Cardiac muscle cell (in vitro differentiated cells and primary cell): ENCODE measurements around the gene CUEDC1. TPM values are rescaled to one million over a fixed set of nuclear protein-coding genes. Genes with fewer than 3 reads are reported as not detected.

Experiments used
- DNase-seq, 2 donors: peaks; one replicate each; pipeline versions ENCODE4 v3.0.0 to v3.0.0-alpha.2; 2010 to 2017; ENCODE audit warnings: low read depth in 1 of 2, low spot score in 1 of 2
- H3K27ac ChIP-seq: fragments of 200-600 bp; sonication (generic); 2 replicates; pipeline ENCODE4 v1.5.1; 2016
- H3K27me3 ChIP-seq: fragments of 200-600 bp; sonication (generic); 2 replicates; pipeline ENCODE4 v1.6.0; 2016; ENCODE audit warnings: control low read depth
- H3K36me3 ChIP-seq: fragments of 200-600 bp; sonication (generic); 2 replicates; pipeline ENCODE4 v1.5.1; 2016; ENCODE audit warnings: control low read depth
- H3K4me1 ChIP-seq: fragments of 200-600 bp; sonication (generic); 2 replicates; pipeline ENCODE4 v1.8.1; 2017; ENCODE audit warnings: low read depth, mild to moderate bottlenecking, mixed run types
- H3K4me3 ChIP-seq: fragments of 200-600 bp; sonication (generic); 2 replicates; pipeline ENCODE4 v1.5.1; 2016; ENCODE audit warnings: mild to moderate bottlenecking
- H3K9me3 ChIP-seq: fragments of 200-600 bp; sonication (generic); 2 replicates; pipeline ENCODE4 v1.5.1; 2017; ENCODE audit warnings: low read depth, mild to moderate bottlenecking, control low read depth
- polyA plus RNA-seq: library from polyadenylated mRNA; unstranded; fragments of >200 nt; fragmentation: Nextera tagmentation; extraction: Ambion mirVana; gene quantifications from 2 replicates; pipeline ENCODE4 v1.2.1, GENCODE V29; 2016
- total RNA-seq: library from RNA; depleted of rRNA; stranded (reverse); fragments of >200 nt; gene quantifications from 2 replicates; pipeline ENCODE4 v1.2.3, GENCODE V29; 2016
- TF ChIP-seq, protein P1 (sequence below): IDR thresholded peaks from 2 replicates; pipeline ENCODE4 v1.5.1; 2012; ENCODE audit warnings: low read depth, mild to moderate bottlenecking, low read length

The CUEDC1 gene
- total and polyA plus RNA-seq, 2 experiments from 2014 or later, result 10.9 to 18.3 TPM

- Histone ChIP-seq H3K4me3 (no peak overlapping the region), H3K27me3 (no peaks in the 10 kb centered on the region), H3K4me1 (peaks cover 4% of the 10 kb centered on the region), H3K27ac (no peak overlapping the region), H3K36me3 (no peaks in the 10 kb centered on the region), H3K9me3 (no peaks in the 10 kb centered on the region)
- TF ChIP-seq, protein P1, sequence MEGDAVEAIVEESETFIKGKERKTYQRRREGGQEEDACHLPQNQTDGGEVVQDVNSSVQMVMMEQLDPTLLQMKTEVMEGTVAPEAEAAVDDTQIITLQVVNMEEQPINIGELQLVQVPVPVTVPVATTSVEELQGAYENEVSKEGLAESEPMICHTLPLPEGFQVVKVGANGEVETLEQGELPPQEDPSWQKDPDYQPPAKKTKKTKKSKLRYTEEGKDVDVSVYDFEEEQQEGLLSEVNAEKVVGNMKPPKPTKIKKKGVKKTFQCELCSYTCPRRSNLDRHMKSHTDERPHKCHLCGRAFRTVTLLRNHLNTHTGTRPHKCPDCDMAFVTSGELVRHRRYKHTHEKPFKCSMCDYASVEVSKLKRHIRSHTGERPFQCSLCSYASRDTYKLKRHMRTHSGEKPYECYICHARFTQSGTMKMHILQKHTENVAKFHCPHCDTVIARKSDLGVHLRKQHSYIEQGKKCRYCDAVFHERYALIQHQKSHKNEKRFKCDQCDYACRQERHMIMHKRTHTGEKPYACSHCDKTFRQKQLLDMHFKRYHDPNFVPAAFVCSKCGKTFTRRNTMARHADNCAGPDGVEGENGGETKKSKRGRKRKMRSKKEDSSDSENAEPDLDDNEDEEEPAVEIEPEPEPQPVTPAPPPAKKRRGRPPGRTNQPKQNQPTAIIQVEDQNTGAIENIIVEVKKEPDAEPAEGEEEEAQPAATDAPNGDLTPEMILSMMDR, result no peak
- peak in 1 of 2 donors; percentile 11 for DNase-seq
Observed at GRCh38 chr17:57945996-57946797, 9.0 kb downstream of the CUEDC1 start.

DNA sequence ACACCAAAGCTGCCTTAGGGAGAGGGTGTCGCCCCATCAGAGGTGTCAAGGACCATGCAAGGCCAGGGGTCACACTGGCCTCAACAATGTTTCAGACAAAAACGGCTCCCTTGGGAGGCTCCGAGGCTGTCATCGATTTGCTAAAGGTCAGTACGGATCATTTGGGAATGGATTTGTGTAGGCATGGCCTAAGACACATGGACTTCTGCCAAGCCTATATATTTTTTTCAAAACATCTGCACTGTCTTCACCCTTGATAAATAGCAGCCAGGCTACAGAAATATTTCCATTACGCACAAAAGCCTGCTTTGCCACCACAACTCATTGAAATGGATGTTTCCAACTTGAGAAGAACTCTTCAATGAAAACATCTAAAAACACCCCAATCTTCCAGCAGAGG, 10.3 kb downstream of the CUEDC1 start:
- Histone ChIP-seq H3K27ac (no peak overlapping the region), H3K4me3 (no peak overlapping the region), H3K36me3 (no peaks in the 10 kb centered on the region), H3K4me1 (peaks cover 5% of the 10 kb centered on the region), H3K27me3 (no peaks in the 10 kb centered on the region), H3K9me3 (no peaks in the 10 kb centered on the region)
- TF ChIP-seq, protein P1, result no peak
- peak in 1 of 2 donors; percentile 27 for DNase-seq

GRCh38 chr17:57943645-57944044, 11.6 kb downstream of the CUEDC1 start:
- no peak overlapping the region for H3K27ac ChIP-seq
- TF ChIP-seq, protein P1, result no peak
- H3K36me3 ChIP-seq, result no peaks in the 10 kb centered on the region
- no peak overlapping the region for H3K4me3 ChIP-seq
- no peaks in the 10 kb centered on the region for H3K9me3 ChIP-seq
- DNase-seq, result no peak
- no peaks in the 10 kb centered on the region for H3K27me3 ChIP-seq
- H3K4me1 ChIP-seq, result peaks cover 5% of the 10 kb centered on the region

GRCh38 chr17:57943140-57943539, 12.1 kb downstream of the CUEDC1 start:
- TF ChIP-seq, protein P1, result no peak
- H3K4me3 ChIP-seq, result no peak overlapping the region
- H3K27ac ChIP-seq, result no peak overlapping the region
- DNase-seq, result no peak
- H3K36me3 ChIP-seq, result no peaks in the 10 kb centered on the region
- no peaks in the 10 kb centered on the region for H3K27me3 ChIP-seq
- H3K9me3 ChIP-seq, result no peaks in the 10 kb centered on the region
- H3K4me1 ChIP-seq, result peaks cover 3% of the 10 kb centered on the region

- no peaks in the 10 kb centered on the region for H3K27me3 ChIP-seq
- no peak overlapping the region for H3K4me3 ChIP-seq
- H3K27ac ChIP-seq, result no peak overlapping the region
- no peak for DNase-seq
- no peaks in the 10 kb centered on the region for H3K9me3 ChIP-seq
- no peaks in the 10 kb centered on the region for H3K36me3 ChIP-seq
- H3K4me1 ChIP-seq, result peaks cover 3% of the 10 kb centered on the region
- TF ChIP-seq, protein P1, result no peak
Observed at GRCh38 chr17:57941384-57942370, 13.5 kb downstream of the CUEDC1 start.
